Posterior cingulate gyrus (tissue), 11 donors: ENCODE measurements around the gene PAK6.

Experiments used
- DNase-seq, 10 donors: peaks; one replicate each; pipeline versions ENCODE4 v3.0.0 to v3.0.0-alpha.2; 2020 to 2021; ENCODE audit warnings: mixed read lengths in 3 of 10
- intact Hi-C: fragments of 100-400 bp; cut with DNase I; formaldehyde crosslinking; loops from one replicate; pipeline ENCODE4 v1.15.1; 2023

PAK6 gene

GRCh38 chr15:40322531-40323238 is 83.8 kb downstream of the PAK6 start:
- intact Hi-C loops = loop anchor here (1.0 to 5.0 kb wide), 3 partner anchors 16 to 100 kb away; no protein-coding TSS in a partner anchor
- DNase-seq = peak in 2 of 10 donors; percentile 74 to 83

- intact Hi-C loops = loop anchor here (1.0 to 5.0 kb wide), 3 partner anchors 15 to 99 kb away; no protein-coding TSS in a partner anchor
- peak; percentile 67 to 97 (median 85) for DNase-seq
Measured at GRCh38 chr15:40323239-40323952, 84.5 kb downstream of the PAK6 start, which contains the start of gene INAFM2. Gene INAFM2 (plus strand): TSS chr15:40323692. CDS start chr15:40324056, 364 bp downstream.

GRCh38 chr15:40323953-40324937 is 85.4 kb downstream of the PAK6 start:
- peak in 2 of 10 donors; percentile 73 to 85 for DNase-seq
- intact Hi-C loops = loop anchor here (1.0 to 5.0 kb wide), 3 partner anchors 15 to 98 kb away; no protein-coding TSS in a partner anchor

GRCh38 chr15:40325188-40325587 is 86.3 kb downstream of the PAK6 start:
- DNase-seq = peak in 1 of 10 donors; percentile 8
- intact Hi-C loops = no loop called here

- intact Hi-C loops = no loop called here
- DNase-seq = no peak
Measured at GRCh38 chr15:40325700-40326099, 86.8 kb downstream of the PAK6 start.
